IMR-90 (cell line): Measurements from ENCODE around the gene GCH1.

ENCODE experiments used
- FOS ChIP-seq: fragments of 150-350 bp; IDR thresholded peaks from 2 replicates; pipeline ENCODE4 v1.6.1; 2016; ENCODE audit warnings: low read depth, low read length
- MXI1 ChIP-seq: IDR thresholded peaks from 2 replicates; pipeline ENCODE4 v1.6.1; 2012; ENCODE audit warnings: low read depth, mild to moderate bottlenecking, low read length, moderate library complexity, borderline replicate concordance
- POLR2A ChIP-seq: IDR thresholded peaks from 2 replicates; pipeline ENCODE4 v1.6.1; 2012; ENCODE audit warnings: mild to moderate bottlenecking, low read depth, low read length
- RAD21 ChIP-seq: IDR thresholded peaks from 2 replicates; pipeline ENCODE4 v1.6.1; 2012; ENCODE audit warnings: low read length, improper control_type of control experiment
- RFX5 ChIP-seq: IDR thresholded peaks from 2 replicates; pipeline ENCODE4 v1.8.0; 2012; ENCODE audit warnings: low read depth, mild to moderate bottlenecking, low read length, moderate library complexity
- SMC3 ChIP-seq: fragments of 150-350 bp; IDR thresholded peaks from 2 replicates; pipeline ENCODE4 v1.6.1; 2016; ENCODE audit warnings: low read depth, mild to moderate bottlenecking, antibody characterized with exemption, low read length, moderate library complexity
- TF ChIP-seq, protein P1 (sequence below): conservative IDR thresholded peaks from 2 replicates; pipeline ENCODE4 v1.5.1; 2012; ENCODE audit warnings: mild to moderate bottlenecking, low read depth, low read length, improper control_type of control experiment

DNA sequence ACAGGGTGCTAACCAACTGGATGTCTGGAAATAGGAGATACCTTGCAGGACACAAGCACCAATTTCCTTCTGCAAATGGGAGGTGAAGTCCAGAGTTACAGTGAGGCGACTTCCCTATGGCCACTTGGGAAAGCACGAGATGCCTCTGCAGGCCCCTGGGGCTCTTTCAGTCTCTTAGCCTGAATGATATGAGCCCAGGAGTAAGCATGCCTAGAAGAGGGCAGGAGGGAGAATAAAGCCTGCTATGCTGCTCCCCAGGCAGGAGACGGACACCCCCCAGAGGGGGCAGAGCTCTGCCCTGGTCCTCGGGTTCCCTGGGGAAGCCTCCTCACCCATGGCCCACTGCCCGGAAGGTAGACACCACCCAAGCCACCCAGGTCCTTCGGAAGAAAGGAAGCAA lies 105.1 kb downstream of the GCH1 start:
- TF ChIP-seq POLR2A (no peak), SMC3 (no peak), FOS (no peak), RFX5 (no peak), RAD21 (no peak), MXI1 (no peak)
- TF ChIP-seq, protein P1, sequence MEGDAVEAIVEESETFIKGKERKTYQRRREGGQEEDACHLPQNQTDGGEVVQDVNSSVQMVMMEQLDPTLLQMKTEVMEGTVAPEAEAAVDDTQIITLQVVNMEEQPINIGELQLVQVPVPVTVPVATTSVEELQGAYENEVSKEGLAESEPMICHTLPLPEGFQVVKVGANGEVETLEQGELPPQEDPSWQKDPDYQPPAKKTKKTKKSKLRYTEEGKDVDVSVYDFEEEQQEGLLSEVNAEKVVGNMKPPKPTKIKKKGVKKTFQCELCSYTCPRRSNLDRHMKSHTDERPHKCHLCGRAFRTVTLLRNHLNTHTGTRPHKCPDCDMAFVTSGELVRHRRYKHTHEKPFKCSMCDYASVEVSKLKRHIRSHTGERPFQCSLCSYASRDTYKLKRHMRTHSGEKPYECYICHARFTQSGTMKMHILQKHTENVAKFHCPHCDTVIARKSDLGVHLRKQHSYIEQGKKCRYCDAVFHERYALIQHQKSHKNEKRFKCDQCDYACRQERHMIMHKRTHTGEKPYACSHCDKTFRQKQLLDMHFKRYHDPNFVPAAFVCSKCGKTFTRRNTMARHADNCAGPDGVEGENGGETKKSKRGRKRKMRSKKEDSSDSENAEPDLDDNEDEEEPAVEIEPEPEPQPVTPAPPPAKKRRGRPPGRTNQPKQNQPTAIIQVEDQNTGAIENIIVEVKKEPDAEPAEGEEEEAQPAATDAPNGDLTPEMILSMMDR = no peak
